SK-MEL-5 (cell line): Measurements from ENCODE around the gene SRRD. TPM values are rescaled to one million over a fixed set of nuclear protein-coding genes. Genes with fewer than 3 reads are reported as not detected.

Experiments used
- DNase-seq: peaks from one replicate; pipeline ENCODE4 v3.0.0-alpha.2; 2016; ENCODE audit warnings: low read depth, low spot score
- in situ Hi-C: cut with HindIII; loops from 2 replicates; pipeline ENCODE4 v1.10.0; 2016; ENCODE audit warnings: low sequenced_read_pairs, high pct_unique_total_duplicates, low pct_unique_long_range_greater_than_20kb
- total RNA-seq: library from RNA; depleted of rRNA; stranded (reverse); fragments of >200 nt; shearing (Covaris generic); gene quantifications from 2 replicates; pipeline ENCODE4 v1.2.3, GENCODE V29; 2014

The SRRD gene
- total RNA-seq, 1 experiment from 2014 or later = 163 TPM

- in situ Hi-C loops = no loop called here
These were observed 6.3 kb upstream of the SRRD start for GRCh38 chr22:26477341-26477731.

GRCh38 chr22:26479043-26479791 is 4.5 kb upstream of the SRRD start:
- peak; percentile 52 for DNase-seq
- in situ Hi-C loops = no loop called here

More at GRCh38 chr22:26477341-26477731, 6.3 kb upstream of the SRRD start:
- no peak for DNase-seq

DNA sequence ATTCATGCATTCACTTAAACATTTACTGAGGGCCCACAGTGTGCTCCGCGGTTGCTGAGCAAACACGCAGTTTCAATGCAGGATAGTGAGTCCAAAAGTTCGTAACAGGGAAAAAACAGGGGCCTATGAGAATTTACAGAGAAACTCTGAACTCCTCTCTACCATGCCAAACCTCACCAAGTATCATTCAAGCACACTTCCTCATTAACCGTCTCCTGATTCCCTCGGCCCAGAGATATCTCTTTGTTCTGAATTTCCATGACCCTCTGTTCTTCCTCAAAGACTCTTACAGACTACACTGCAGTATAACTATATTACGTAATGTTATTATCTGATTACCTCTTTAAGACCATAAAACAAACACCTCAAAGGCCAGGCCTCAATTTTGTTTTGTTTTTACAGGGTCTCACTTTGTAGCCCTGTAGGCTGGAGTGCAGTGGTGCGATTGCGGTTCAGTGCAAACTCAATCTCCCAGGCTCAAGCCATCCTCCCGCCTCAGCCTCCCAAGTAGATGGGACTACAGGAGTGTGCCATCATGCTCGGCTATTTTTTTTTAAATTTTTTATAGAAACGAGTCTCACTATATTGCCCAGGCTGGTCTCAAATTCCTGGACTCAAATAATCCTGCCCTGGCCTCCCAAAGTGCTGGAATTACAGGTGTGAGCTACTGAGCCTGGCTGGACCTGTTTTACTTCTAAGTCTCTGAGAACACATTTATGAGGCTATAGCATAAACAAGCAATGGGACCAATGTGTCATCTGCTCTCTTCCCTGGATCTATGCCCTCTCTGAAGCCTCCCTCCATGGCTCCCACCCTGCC is 3.7 kb upstream of the SRRD start:
- peak; percentile 72 for DNase-seq
- in situ Hi-C loops = no loop called here

GRCh38 chr22:26480611-26480932 is 3.1 kb upstream of the SRRD start:
- in situ Hi-C loops = no loop called here
- no peak for DNase-seq

- no peak for DNase-seq
- in situ Hi-C loops = no loop called here
These were observed 2.5 kb upstream of the SRRD start for GRCh38 chr22:26481112-26481693.

GRCh38 chr22:26481694-26482093 is 2.0 kb upstream of the SRRD start:
- in situ Hi-C loops = no loop called here
- peak; percentile 45 for DNase-seq

DNA sequence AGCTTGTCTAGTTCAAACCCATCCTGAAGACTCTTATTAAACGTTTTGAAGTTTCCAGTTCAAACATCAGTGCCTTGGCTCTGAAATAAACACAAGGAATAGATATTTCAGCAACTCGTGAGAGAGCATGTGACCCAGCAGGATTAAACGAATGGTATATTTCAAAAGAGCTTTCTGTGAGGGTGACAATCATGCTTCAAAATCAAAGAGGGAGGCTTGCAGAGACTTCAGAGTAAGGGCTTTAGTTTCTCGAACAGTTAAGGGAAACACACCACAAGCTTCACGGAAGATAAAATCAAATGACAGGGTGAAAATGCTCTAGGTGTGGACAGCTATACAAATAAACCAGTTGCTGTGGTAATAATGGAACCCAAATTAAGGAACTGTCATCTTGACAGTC is 1.5 kb upstream of the SRRD start:
- DNase-seq = peak; percentile 83
- in situ Hi-C loops = no loop called here

DNA sequence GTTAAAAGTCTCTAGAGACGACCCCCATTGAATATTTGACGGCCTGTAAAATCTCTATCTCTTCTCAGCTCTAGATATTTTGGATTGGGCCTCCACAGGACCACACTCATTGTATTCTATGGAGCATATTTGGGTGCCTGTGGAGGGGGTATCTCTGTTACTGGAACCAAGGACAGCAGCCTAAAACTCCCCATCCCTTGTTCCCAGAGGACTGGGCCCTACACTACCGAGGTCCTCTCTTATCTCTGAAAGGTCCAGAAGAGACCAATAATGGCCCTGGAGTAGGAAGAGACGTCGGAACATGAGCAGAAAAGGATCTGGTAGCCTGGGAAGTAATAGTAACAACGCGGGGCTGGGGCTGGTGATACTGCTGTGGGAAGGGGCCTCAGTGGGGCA is 636 bp upstream of the SRRD start:
- in situ Hi-C loops = no loop called here
- no peak for DNase-seq

DNA sequence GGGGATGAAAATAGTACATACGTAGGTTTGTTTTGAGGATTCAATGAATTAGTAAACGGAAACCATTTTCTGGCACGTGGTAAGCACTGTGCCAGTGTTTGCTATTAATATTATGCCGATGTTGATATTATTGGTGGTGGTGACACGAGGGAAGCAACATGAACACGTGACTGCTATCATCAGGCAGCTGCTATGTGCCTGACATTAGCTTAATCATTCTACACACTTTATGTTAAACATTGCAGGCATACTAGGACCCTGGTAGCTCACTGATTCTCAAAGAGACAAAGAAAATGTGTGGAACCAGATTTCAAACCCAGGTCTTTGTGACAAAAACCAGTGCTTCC is 656 bp downstream of the SRRD start:
- DNase-seq = peak; percentile 80
- in situ Hi-C loops = no loop called here

- in situ Hi-C loops = no loop called here
- peak; percentile 67 for DNase-seq
These were observed 1.3 kb downstream of the SRRD start for GRCh38 chr22:26485013-26485412.

DNA sequence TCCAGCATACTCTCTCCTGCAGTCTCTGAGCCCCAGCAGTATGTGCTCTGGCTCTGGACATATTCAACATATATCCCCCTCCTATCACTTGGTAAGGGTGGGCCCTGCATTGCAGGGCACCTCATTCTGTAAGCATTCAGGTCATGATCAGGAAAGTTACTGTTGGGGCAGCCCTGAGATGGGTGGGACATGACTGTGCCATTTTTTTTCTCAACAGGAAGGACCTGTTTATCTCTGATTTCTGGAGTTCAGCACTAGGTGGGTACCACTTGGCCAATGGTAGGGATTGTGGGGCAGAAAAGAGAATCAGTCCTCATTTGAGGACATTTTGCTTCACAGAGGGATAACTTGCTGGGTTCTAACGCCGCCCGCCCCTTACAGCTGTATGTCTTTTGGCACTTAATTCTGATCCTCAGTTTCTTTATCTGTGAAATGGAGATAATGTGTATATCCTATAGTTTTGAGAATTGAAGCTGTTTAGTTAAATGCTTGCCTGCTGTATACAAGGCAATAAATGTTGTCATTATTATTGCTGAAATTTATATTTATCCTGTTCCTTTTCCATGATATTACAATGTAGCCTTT is 2.2 kb downstream of the SRRD start:
- in situ Hi-C loops = no loop called here

GRCh38 chr22:26486394-26486793 is 2.7 kb downstream of the SRRD start:
- in situ Hi-C loops = no loop called here
- no peak for DNase-seq

More for the DNA sequence above, 2.2 kb downstream of the SRRD start:
- DNase-seq = no peak

GRCh38 chr22:26487996-26488395 is 4.3 kb downstream of the SRRD start:
- no peak for DNase-seq
- in situ Hi-C loops = no loop called here

GRCh38 chr22:26489447-26490036 is 5.9 kb downstream of the SRRD start:
- in situ Hi-C loops = no loop called here
- DNase-seq = peak; percentile 100

- in situ Hi-C loops = no loop called here
- DNase-seq = no peak
These were observed 8.5 kb downstream of the SRRD start for GRCh38 chr22:26492220-26492619.

DNA sequence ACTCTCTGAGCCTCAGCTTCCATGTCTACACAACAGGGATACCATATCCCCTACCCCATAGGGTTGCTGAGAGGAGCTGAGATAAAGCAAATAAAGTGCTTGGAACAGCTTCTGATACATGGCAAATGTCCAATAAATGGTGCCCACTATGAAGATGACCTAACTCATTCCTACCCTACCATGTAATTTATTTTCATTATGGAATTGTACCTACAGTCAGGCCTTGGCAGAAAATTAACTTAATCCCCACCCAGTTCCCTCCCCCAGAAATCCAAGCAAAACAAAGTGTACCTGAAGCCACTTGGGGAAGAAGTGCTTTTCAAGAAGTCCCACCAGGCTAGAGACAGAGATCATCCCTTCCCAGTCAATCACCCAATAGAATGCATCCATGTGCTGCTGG is 10.8 kb downstream of the SRRD start:
- DNase-seq = no peak
- in situ Hi-C loops = no loop called here

DNA sequence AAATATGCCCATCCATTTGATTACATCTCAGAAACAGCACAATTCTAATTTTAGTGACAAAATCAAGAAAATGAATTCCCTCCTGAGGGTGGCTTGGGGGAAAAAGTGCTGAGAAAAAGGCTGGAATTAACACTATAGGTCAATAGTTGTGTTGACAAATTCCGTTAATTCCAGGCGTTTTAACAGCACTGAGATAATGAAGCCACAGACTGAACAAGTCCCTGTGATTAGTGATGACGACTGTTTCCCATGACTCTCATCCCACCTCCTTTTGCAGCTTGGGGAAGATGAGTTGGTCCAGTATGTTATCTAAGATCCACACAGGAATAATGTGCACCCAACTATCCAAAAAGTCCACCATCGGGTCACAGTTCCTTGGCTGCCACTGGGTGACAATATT is 12.8 kb downstream of the SRRD start:
- DNase-seq = no peak
- in situ Hi-C loops = no loop called here

- DNase-seq = no peak
- in situ Hi-C loops = no loop called here
These were observed 15.6 kb downstream of the SRRD start for GRCh38 chr22:26499188-26499703.
